ENCODE results near the gene MLH3. TPM values are rescaled to one million over a fixed set of nuclear protein-coding genes. Genes with fewer than 3 reads are reported as not detected.

MLH3 gene
- total and polyA plus RNA-seq, 10 of the 15 experiments (the other 5 are each of a cell fraction or from before 2014, with no cell fraction given), result 12.6 to 31.2 (median 19.6) TPM

DNA sequence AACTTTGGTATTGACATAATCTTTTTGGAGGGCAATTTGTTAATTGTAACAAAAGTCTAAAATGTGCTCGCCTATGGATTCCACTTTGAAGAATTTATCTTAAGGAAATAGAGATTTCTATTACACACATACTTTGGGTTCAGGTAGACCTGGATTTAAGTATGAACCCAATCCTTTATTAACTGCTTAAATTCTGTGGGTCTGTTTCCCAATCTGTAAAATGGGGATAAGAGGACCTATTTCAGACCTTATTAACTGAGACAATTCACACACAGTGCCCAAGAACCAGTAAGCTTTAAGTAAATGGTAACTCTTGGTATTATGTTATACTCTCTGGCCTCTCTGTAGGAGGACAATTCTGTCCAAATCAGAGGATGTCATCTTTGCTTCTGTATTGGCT, 49.4 kb downstream of the MLH3 start:
- peak overlapping the region; percentile 90 for H2AFZ ChIP-seq (ENCODE audit: control insufficient read depth, low read depth, low read length)
- SMC1A ChIA-PET (ENCODE audit: uncharacterized antibody, unreplicated experiment), result interaction anchor here (1.0 kb wide), 2 partner anchors 33 to 47 kb away, joined by 3 read pairs; no protein-coding TSS in a partner anchor
- peaks cover 17% of the 10 kb centered on the region for H3K79me2 ChIP-seq (ENCODE audit: control insufficient read depth, insufficient read depth, low read length)
- in situ Hi-C loops (cut with MboI), result no loop called here
- ATAC-seq, result no peak
- CTCF ChIA-PET, result interaction anchor here (1.0 to 3.2 kb wide), 4 partner anchors 55 to 300 kb away, joined by 3 to 9 read pairs (median 4); no protein-coding TSS in a partner anchor
- H3K4me3 ChIP-seq, result peak overlapping the region; percentile 74
- intact Hi-C loops (cut with micrococcal nuclease; ENCODE audit: unreplicated experiment), result loop anchor here (1.0 kb wide), 1 partner anchor 60 kb away; no protein-coding TSS in a partner anchor
- FAIRE-seq, result no peak
- WGBS (ENCODE audit: insufficient coverage, insufficient replicate concordance, low lambda C conversion rate, missing lambda C conversion rate), result 100% methylated on average over 1 of the region's 1 CpG
- RAD21 ChIA-PET (ENCODE audit: unreplicated experiment), result interaction anchor here (1.0 to 2.6 kb wide), 3 partner anchors 60 to 141 kb away, joined by 3 to 12 read pairs (median 4); partner anchors contain the start of gene ACYP1
- POLR2A ChIA-PET, result interaction anchor here (0.5 kb wide), 1 partner anchor 66 kb away, joined by 4 read pairs; no protein-coding TSS in a partner anchor
- H3K27me3 ChIP-seq (replicated peaks in 1 of 2; ENCODE audit: control insufficient read depth in 2 of 2, insufficient read depth in 2 of 2, low read length in 1 of 2), result no peaks in the 10 kb centered on the region
- no peaks in the 10 kb centered on the region; the same call in 2 of the 3 replicates for H3K9me3 ChIP-seq (replicated peaks; ENCODE audit: control insufficient read depth, insufficient read depth, low read length)
- BruUV-seq (replicated peaks), result no TSS peak
- H3K4me1 ChIP-seq (ENCODE audit: control insufficient read depth, insufficient read depth, low read length), result peaks cover 4% of the 10 kb centered on the region
- peak overlapping the region; percentile 70 for H3K4me2 ChIP-seq (ENCODE audit: control insufficient read depth, insufficient read depth)
- H3K27ac ChIP-seq (ENCODE audit: control insufficient read depth, insufficient read depth), result peak overlapping the region; percentile 59
- 0 out of 2 replicates have a peak overlapping the region, but pooled peaks have one; percentile 76 for H3K9ac ChIP-seq (ENCODE audit: control insufficient read depth, insufficient read depth, low read length)
- TF ChIP-seq NR2F1 (conservative IDR thresholded peaks at IDR 0.05), result no peak
- TF ChIP-seq CHD2 (IDR thresholded peaks at IDR 0.05; ENCODE audit: borderline replicate concordance, low read depth, low read length), result no peak
- no peak for DNase-seq (ENCODE audit: low read depth, low spot score)
- no peaks in the 10 kb centered on the region for H4K20me1 ChIP-seq (ENCODE audit: control insufficient read depth, insufficient read depth)
- H3K36me3 ChIP-seq (ENCODE audit: control insufficient read depth in 2 of 2, insufficient read depth in 2 of 2, low read length in 1 of 2), result peaks cover 3 to 9% of the 10 kb centered on the region in 2 experiments; a peak in 2 of 4 replicates

DNA sequence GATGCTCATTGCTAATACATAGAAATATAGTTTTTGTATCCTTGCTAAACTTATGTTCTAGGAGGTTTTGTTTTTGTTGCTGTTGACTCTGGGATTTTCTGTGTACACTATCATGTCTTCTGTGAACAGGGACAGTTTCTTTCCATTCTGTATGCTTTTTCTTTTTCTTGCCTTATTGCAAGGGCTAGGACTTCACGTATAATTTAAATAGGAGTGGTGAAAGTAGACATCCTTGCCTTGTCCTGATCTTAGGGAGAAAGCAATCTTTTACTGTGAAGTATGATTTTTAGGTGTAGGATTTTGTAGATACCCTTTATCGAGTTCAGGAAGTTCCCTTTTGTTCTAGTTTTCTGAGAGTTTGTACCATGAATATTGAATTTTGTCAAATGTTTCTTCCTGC, 50.0 kb downstream of the MLH3 start:
- ChIA-PET CTCF (interaction anchor here (1.0 to 3.2 kb wide), 3 partner anchors 54 to 140 kb away, joined by 3 to 9 read pairs (median 3); no protein-coding TSS in a partner anchor), SMC1A (ENCODE audit: uncharacterized antibody, unreplicated experiment) (interaction anchor here (1.0 kb wide), 1 partner anchor 48 kb away, joined by 3 read pairs; no protein-coding TSS in a partner anchor), RAD21 (ENCODE audit: unreplicated experiment) (no interaction called here), POLR2A (no interaction called here)
- no peak overlapping the region for H3K4me3 ChIP-seq
- H3K4me2 ChIP-seq (ENCODE audit: control insufficient read depth, insufficient read depth), result no peak overlapping the region
- in situ Hi-C loops (cut with MboI) (no loop called here), intact Hi-C loops (cut with micrococcal nuclease; ENCODE audit: unreplicated experiment) (no loop called here)
- H4K20me1 ChIP-seq (ENCODE audit: control insufficient read depth, insufficient read depth), result no peaks in the 10 kb centered on the region
- H3K79me2 ChIP-seq (ENCODE audit: control insufficient read depth, insufficient read depth, low read length), result peaks cover 17% of the 10 kb centered on the region
- no peak overlapping the region for H2AFZ ChIP-seq (ENCODE audit: control insufficient read depth, low read depth, low read length)
- 98% methylated on average over 2 of the region's 2 CpGs for WGBS (ENCODE audit: insufficient coverage, insufficient replicate concordance, low lambda C conversion rate, missing lambda C conversion rate)
- no TSS peak for BruUV-seq (replicated peaks)
- H3K4me1 ChIP-seq (ENCODE audit: control insufficient read depth, insufficient read depth, low read length), result peaks cover 4% of the 10 kb centered on the region
- ATAC-seq (no peak), DNase-seq (ENCODE audit: low read depth, low spot score) (no peak), FAIRE-seq (no peak)
- no peaks in the 10 kb centered on the region for H3K27me3 ChIP-seq (replicated peaks in 1 of 2; ENCODE audit: control insufficient read depth in 2 of 2, insufficient read depth in 2 of 2, low read length in 1 of 2)
- peaks cover 0 to 2% of the 10 kb centered on the region in 2 experiments; a peak in 1 of 4 replicates for H3K36me3 ChIP-seq (ENCODE audit: control insufficient read depth in 2 of 2, insufficient read depth in 2 of 2, low read length in 1 of 2)
- no peaks in the 10 kb centered on the region; the same call in 2 of the 3 replicates for H3K9me3 ChIP-seq (replicated peaks; ENCODE audit: control insufficient read depth, insufficient read depth, low read length)
- no peak overlapping the region for H3K27ac ChIP-seq (ENCODE audit: control insufficient read depth, insufficient read depth)
- H3K9ac ChIP-seq (ENCODE audit: control insufficient read depth, insufficient read depth, low read length), result no peak overlapping the region
- TF ChIP-seq EGR1 (IDR thresholded peaks at IDR 0.05; ENCODE audit: borderline replicate concordance in 1 of 2, low read depth in 2 of 2, low read length in 2 of 2) (no peak), LARP7 (IDR thresholded peaks at IDR 0.05) (no peak), KAT2A (conservative IDR thresholded peaks at IDR 0.05; ENCODE audit: control insufficient read depth, low read depth, low read length) (no peak), CBFB (IDR thresholded peaks at IDR 0.05; ENCODE audit: low read depth) (no peak), STAT3 (IDR thresholded peaks at IDR 0.05; ENCODE audit: low read depth, low read length) (no peak), CHD2 (IDR thresholded peaks at IDR 0.05; ENCODE audit: borderline replicate concordance, low read depth, low read length) (no peak), SMARCA5 (IDR thresholded peaks at IDR 0.05) (no peak)
- TF ChIP-seq, protein P1, sequence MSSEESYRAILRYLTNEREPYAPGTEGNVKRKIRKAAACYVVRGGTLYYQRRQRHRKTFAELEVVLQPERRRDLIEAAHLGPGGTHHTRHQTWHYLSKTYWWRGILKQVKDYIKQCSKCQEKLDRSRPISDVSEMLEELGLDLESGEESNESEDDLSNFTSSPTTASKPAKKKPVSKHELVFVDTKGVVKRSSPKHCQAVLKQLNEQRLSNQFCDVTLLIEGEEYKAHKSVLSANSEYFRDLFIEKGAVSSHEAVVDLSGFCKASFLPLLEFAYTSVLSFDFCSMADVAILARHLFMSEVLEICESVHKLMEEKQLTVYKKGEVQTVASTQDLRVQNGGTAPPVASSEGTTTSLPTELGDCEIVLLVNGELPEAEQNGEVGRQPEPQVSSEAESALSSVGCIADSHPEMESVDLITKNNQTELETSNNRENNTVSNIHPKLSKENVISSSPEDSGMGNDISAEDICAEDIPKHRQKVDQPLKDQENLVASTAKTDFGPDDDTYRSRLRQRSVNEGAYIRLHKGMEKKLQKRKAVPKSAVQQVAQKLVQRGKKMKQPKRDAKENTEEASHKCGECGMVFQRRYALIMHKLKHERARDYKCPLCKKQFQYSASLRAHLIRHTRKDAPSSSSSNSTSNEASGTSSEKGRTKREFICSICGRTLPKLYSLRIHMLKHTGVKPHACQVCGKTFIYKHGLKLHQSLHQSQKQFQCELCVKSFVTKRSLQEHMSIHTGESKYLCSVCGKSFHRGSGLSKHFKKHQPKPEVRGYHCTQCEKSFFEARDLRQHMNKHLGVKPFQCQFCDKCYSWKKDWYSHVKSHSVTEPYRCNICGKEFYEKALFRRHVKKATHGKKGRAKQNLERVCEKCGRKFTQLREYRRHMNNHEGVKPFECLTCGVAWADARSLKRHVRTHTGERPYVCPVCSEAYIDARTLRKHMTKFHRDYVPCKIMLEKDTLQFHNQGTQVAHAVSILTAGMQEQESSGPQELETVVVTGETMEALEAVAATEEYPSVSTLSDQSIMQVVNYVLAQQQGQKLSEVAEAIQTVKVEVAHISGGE (CRISPR knock-in tag; IDR thresholded peaks at IDR 0.05), result no peak
- TF ChIP-seq, protein P2, sequence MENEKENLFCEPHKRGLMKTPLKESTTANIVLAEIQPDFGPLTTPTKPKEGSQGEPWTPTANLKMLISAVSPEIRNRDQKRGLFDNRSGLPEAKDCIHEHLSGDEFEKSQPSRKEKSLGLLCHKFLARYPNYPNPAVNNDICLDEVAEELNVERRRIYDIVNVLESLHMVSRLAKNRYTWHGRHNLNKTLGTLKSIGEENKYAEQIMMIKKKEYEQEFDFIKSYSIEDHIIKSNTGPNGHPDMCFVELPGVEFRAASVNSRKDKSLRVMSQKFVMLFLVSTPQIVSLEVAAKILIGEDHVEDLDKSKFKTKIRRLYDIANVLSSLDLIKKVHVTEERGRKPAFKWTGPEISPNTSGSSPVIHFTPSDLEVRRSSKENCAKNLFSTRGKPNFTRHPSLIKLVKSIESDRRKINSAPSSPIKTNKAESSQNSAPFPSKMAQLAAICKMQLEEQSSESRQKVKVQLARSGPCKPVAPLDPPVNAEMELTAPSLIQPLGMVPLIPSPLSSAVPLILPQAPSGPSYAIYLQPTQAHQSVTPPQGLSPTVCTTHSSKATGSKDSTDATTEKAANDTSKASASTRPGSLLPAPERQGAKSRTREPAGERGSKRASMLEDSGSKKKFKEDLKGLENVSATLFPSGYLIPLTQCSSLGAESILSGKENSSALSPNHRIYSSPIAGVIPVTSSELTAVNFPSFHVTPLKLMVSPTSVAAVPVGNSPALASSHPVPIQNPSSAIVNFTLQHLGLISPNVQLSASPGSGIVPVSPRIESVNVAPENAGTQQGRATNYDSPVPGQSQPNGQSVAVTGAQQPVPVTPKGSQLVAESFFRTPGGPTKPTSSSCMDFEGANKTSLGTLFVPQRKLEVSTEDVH (IDR thresholded peaks at IDR 0.05; ENCODE audit: low read depth, partially characterized antibody), result no peak
